Neuron (in vitro differentiated cells): Measurements from ENCODE around the gene CHRNG.

Experiments
- H2AFZ ChIP-seq: one replicate; pipeline ENCODE4 v1.6.1; 2013; ENCODE audit warnings: low read depth, mild to moderate bottlenecking, inconsistent platforms, low read length, moderate library complexity
- H3K27me3 ChIP-seq: one replicate; pipeline ENCODE4 v1.6.1; 2013; ENCODE audit warnings: low read length; ENCODE audit not compliant: insufficient read depth
- H3K36me3 ChIP-seq: one replicate; pipeline ENCODE4 v1.6.1; 2013; ENCODE audit warnings: low read length; ENCODE audit not compliant: insufficient read depth
- H3K4me1 ChIP-seq: one replicate; pipeline ENCODE4 v1.6.1; 2013; ENCODE audit warnings: low read length; ENCODE audit not compliant: insufficient read depth
- H3K4me3 ChIP-seq: 2 replicates; pipeline ENCODE4 v1.5.1; 2013; ENCODE audit warnings: mild to moderate bottlenecking, low read length, moderate library complexity
- H3K9me3 ChIP-seq: one replicate; pipeline ENCODE4 v1.6.1; 2013; ENCODE audit warnings: low read length

CHRNG gene

DNA sequence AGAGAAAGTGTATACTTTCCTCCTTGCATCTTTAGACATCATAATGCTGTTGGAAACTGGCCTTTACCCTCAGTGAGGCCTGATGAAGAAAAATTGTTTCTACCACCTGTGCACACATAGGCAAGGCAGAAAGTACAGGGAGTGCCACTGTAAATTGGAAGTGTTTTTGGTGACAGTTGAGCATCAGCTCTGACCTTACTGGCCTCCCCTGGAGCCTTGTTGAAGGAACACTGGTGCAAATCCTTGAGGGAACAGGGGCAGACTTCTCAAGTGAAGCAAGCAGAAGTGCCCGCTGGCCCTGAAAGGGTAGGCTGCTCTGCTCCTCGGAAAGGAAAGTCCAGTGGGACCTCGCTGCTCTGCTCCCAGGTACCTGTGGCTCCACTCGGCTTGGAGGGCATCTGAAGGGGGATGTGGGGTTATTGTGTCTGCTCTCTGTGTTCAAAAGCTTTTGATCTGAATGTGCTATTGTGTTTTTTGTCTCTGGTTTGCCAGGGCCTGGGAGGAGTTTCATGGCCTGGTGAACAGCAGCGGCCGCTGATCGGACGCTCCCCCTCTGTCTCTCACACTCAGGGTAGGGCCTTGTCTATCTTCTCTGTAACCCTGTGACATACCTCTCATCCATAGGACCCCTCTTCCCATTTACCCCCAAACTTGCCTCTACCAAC, 34.4 kb downstream of the CHRNG start:
- no peaks in the 10 kb centered on the region for H3K27me3 ChIP-seq
- no peak overlapping the region for H3K4me3 ChIP-seq
- peaks cover 58% of the 10 kb centered on the region for H3K36me3 ChIP-seq
- H3K4me1 ChIP-seq: peaks cover 7% of the 10 kb centered on the region
- no peaks in the 10 kb centered on the region for H3K9me3 ChIP-seq
- no peak overlapping the region for H2AFZ ChIP-seq

DNA sequence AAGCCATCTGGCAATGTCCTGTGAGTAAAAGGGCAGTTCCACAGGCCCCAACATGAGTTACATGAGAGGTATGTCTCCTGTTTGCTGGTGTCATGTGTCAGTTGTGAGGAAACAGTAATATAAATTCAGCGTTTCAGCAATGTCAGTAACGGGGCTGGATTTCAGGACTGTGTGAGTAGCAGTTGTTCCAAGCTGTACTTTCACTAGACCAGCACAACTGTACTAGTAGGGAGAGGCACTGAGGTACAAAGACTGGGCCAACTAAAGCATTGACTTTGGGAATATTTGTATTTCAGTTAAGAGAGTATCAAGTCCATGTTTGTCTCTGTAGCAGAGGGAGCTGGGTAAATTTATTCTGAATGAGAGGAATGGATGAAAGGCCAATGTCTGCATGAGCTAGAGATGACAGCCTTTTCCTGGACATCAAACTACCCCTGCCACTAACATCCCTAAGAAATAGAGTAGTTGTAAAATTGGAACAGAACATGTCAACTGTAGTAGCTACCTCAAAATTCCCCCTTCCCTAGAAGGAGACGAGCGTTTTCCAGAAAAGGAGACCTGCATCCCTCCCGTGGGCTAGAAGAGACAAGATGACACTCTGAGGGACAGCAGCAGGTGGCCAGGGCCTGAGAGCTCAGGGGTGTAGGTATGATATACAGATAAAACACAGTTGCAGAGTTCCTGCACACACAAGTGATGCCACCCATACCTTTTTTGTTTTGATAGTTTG, 35.3 kb downstream of the CHRNG start:
- Histone ChIP-seq H3K4me1 (peaks cover 6% of the 10 kb centered on the region), H3K9me3 (no peaks in the 10 kb centered on the region), H3K36me3 (peaks cover 49% of the 10 kb centered on the region), H3K4me3 (no peak overlapping the region), H3K27me3 (no peaks in the 10 kb centered on the region), H2AFZ (no peak overlapping the region)

- Histone ChIP-seq H3K36me3 (peaks cover 47% of the 10 kb centered on the region), H3K4me3 (no peak overlapping the region), H2AFZ (no peak overlapping the region), H3K27me3 (no peaks in the 10 kb centered on the region), H3K4me1 (peaks cover 6% of the 10 kb centered on the region), H3K9me3 (no peaks in the 10 kb centered on the region)
These were observed 35.9 kb downstream of the CHRNG start for GRCh38 chr2:232575404-232575746.

- Histone ChIP-seq H2AFZ (no peak overlapping the region), H3K4me3 (no peak overlapping the region), H3K27me3 (no peaks in the 10 kb centered on the region), H3K4me1 (peaks cover 6% of the 10 kb centered on the region), H3K36me3 (peaks cover 50% of the 10 kb centered on the region), H3K9me3 (no peaks in the 10 kb centered on the region)
These were observed 37.5 kb downstream of the CHRNG start for GRCh38 chr2:232576995-232577394.

GRCh38 chr2:232577841-232578240, 38.3 kb downstream of the CHRNG start:
- Histone ChIP-seq H3K4me1 (peaks cover 6% of the 10 kb centered on the region), H2AFZ (no peak overlapping the region), H3K4me3 (no peak overlapping the region), H3K9me3 (no peaks in the 10 kb centered on the region), H3K36me3 (peaks cover 55% of the 10 kb centered on the region), H3K27me3 (no peaks in the 10 kb centered on the region)

DNA sequence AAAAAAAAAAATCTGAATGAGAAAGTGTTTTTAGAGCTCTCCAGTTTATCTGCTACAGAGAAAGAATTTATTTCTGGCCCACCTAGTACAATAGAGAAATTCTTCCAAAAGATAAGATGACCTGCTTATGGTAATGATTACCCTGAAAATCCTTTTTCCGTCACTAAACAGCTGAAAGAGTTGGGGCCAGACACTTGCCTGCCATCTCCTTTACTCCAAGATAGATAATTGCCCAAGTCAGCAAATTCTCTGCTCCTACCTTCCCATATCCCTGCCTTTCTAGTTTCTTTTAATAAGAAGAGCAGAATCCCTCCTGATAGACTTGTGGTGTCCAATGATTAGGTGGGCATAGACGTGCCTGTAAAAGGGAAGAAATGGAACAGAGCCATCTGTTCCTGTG, 39.1 kb downstream of the CHRNG start:
- Histone ChIP-seq H3K9me3 (no peaks in the 10 kb centered on the region), H3K36me3 (peaks cover 55% of the 10 kb centered on the region), H2AFZ (no peak overlapping the region), H3K4me1 (peaks cover 6% of the 10 kb centered on the region), H3K27me3 (no peaks in the 10 kb centered on the region), H3K4me3 (no peak overlapping the region)

DNA sequence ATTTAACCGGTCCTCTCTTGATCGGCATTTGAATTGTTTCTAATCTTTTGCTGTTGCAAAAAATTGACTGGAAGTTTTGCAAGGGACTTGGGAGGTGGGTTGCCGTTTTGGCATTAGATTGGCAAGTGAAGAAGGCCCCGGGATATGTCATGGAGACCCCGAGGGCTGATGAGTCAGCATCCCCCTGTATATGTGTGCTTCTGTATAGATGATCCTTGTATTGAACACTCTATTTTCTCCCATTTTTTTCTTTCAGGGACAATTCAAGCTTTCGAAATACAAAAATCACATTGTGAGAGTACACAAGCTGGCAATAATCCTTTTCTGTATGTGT, 41.1 kb downstream of the CHRNG start:
- Histone ChIP-seq H3K36me3 (peaks cover 44% of the 10 kb centered on the region), H3K27me3 (no peaks in the 10 kb centered on the region), H2AFZ (no peak overlapping the region), H3K9me3 (no peaks in the 10 kb centered on the region), H3K4me3 (no peak overlapping the region), H3K4me1 (no peaks in the 10 kb centered on the region)

DNA sequence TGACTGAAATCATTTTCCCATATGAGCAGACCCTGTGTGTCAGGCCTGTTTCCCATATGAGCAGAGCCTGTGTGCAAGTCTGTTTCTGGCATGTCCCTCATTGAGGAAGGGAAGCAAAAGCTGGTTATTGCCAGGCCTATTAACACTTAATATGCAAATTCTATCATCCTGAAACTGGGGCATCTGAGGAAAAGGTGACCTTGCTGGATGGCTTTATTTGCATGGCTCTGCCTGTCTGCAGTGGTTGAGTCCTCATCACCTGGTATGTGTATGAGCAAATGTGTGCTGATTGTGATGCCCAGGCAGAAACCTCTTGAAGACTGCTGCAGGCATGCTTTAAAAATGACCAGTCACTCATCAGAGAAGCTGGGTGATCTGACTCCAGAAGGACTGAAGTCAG, 42.2 kb downstream of the CHRNG start:
- Histone ChIP-seq H3K36me3 (peaks cover 44% of the 10 kb centered on the region), H3K4me1 (no peaks in the 10 kb centered on the region), H3K27me3 (no peaks in the 10 kb centered on the region), H3K4me3 (no peak overlapping the region), H3K9me3 (no peaks in the 10 kb centered on the region), H2AFZ (no peak overlapping the region)

- H2AFZ ChIP-seq: no peak overlapping the region
- no peaks in the 10 kb centered on the region for H3K27me3 ChIP-seq
- peaks cover 34% of the 10 kb centered on the region for H3K36me3 ChIP-seq
- no peaks in the 10 kb centered on the region for H3K9me3 ChIP-seq
- no peaks in the 10 kb centered on the region for H3K4me1 ChIP-seq
- no peak overlapping the region for H3K4me3 ChIP-seq
These were observed 44.7 kb downstream of the CHRNG start for GRCh38 chr2:232584238-232584637.

DNA sequence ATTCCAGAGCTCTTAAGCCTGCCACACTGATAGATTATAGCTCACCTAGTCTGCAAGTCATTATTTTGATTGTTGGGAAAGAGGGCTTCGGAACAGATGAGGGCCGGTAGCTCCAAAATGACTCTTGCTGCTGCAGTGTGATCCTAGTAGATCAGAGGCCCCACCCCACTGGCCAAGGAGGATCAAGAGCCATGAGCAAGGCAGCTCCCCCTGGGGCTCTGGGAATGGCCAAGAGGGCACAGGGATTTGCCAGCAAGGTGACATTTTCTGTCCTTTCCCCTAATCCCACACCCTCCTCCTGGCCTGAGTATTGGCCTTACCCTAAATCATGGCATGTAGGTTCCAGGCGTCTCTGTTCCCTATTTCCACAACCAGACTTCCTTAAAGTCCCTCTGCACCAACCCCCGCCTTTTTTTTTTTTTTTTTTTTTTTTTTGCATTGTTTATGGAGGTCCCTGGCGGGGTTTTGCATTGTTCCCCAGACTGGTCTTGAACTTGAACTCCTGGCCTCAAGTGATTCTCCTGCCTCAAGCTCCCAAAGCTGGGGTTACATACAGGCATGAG, 47.5 kb downstream of the CHRNG start:
- Histone ChIP-seq H3K4me1 (no peaks in the 10 kb centered on the region), H2AFZ (no peak overlapping the region), H3K27me3 (no peaks in the 10 kb centered on the region), H3K9me3 (no peaks in the 10 kb centered on the region), H3K36me3 (peaks cover 14% of the 10 kb centered on the region), H3K4me3 (no peak overlapping the region)

DNA sequence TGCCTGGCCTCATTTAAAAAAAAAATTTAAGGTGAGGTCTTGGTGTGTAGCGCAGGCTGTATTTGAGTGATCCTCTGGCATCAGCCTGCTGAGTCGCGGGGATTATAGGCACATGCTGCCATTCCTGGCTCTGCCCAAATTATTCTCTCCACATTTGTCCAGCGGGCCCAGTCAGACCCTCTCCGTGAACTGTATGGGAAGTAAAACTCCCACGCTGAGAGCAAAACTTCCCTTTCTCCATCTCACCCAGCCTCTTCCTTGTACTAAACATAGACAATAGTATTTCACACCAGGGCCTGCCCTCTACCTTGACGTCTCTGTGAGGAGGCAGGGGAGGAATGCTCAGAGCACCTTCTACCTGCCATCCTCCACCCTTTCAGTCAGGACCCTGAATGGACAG, 48.0 kb downstream of the CHRNG start:
- H2AFZ ChIP-seq: no peak overlapping the region
- no peaks in the 10 kb centered on the region for H3K4me1 ChIP-seq
- no peak overlapping the region for H3K4me3 ChIP-seq
- peaks cover 11% of the 10 kb centered on the region for H3K36me3 ChIP-seq
- no peaks in the 10 kb centered on the region for H3K9me3 ChIP-seq
- H3K27me3 ChIP-seq: no peaks in the 10 kb centered on the region

GRCh38 chr2:232588031-232588430, 48.5 kb downstream of the CHRNG start:
- no peak overlapping the region for H2AFZ ChIP-seq
- no peaks in the 10 kb centered on the region for H3K27me3 ChIP-seq
- no peaks in the 10 kb centered on the region for H3K4me1 ChIP-seq
- peaks cover 8% of the 10 kb centered on the region for H3K36me3 ChIP-seq
- H3K4me3 ChIP-seq: no peak overlapping the region
- no peaks in the 10 kb centered on the region for H3K9me3 ChIP-seq

- Histone ChIP-seq H3K9me3 (no peaks in the 10 kb centered on the region), H2AFZ (no peak overlapping the region), H3K27me3 (no peaks in the 10 kb centered on the region), H3K4me3 (no peak overlapping the region), H3K36me3 (peaks cover 3% of the 10 kb centered on the region), H3K4me1 (no peaks in the 10 kb centered on the region)
These were observed 49.4 kb downstream of the CHRNG start for GRCh38 chr2:232588680-232589585.
